ENCODE measurements around the gene SMAD3. TPM values are rescaled to one million over a fixed set of nuclear protein-coding genes. Genes with fewer than 3 reads are reported as not detected.

SMAD3 gene
- total and polyA plus RNA-seq, 10 of the 15 experiments (the other 5 are each of a cell fraction or from before 2014, with no cell fraction given): 5.6 to 43.2 (median 16.0) TPM

DNA sequence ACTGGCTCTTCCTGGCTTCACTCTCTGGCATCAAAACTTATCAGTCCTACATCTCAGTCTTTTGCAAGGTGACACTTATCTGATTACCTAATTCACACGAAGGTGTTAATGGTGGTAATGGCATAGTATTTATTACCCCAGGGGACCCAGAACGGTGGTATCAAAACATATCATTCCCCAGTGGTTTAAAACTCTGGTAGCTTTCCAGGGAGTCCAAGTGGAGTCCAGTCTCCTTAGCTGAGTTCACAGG lies 41.3 kb downstream of the SMAD3 start:
- H3K4me2 ChIP-seq (ENCODE audit: control insufficient read depth, insufficient read depth): no peak overlapping the region; the same call in 1 of the 2 replicates
- in situ Hi-C loops (cut with MboI): no loop called here

More for the DNA sequence above, 41.3 kb downstream of the SMAD3 start:
- no peak overlapping the region for H3K27ac ChIP-seq (ENCODE audit: control insufficient read depth, insufficient read depth)
- ChIA-PET RAD21 (ENCODE audit: unreplicated experiment) (interaction anchor here (0.8 to 1.3 kb wide), 5 partner anchors 8 to 28 kb away, joined by 3 read pairs; no protein-coding TSS in a partner anchor), SMC1A (ENCODE audit: uncharacterized antibody, unreplicated experiment) (interaction anchor here (0.7 to 6.0 kb wide), 12 partner anchors 10 to 174 kb away, joined by 3 to 40 read pairs (median 3); no protein-coding TSS in a partner anchor), CTCF (interaction anchor here (1.1 to 1.6 kb wide), 2 partner anchors 24 to 155 kb away, joined by 4 read pairs; no protein-coding TSS in a partner anchor), POLR2A (interaction anchor here (0.8 to 1.3 kb wide), 4 partner anchors 10 to 28 kb away, joined by 3 to 5 read pairs (median 4); no protein-coding TSS in a partner anchor)
- FAIRE-seq (no peak), DNase-seq (ENCODE audit: low read depth, low spot score) (no peak), ATAC-seq (no peak)
- no peak overlapping the region for H2AFZ ChIP-seq (ENCODE audit: control insufficient read depth, low read depth, low read length)
- H3K9me3 ChIP-seq (replicated peaks; ENCODE audit: control insufficient read depth, insufficient read depth, low read length): peaks cover 6% of the 10 kb centered on the region
- no peaks in the 10 kb centered on the region; the same call in 1 of the 2 replicates for H4K20me1 ChIP-seq (ENCODE audit: control insufficient read depth, insufficient read depth)
- 63% methylated on average over 2 of the region's 2 CpGs for WGBS (ENCODE audit: insufficient coverage, insufficient replicate concordance, low lambda C conversion rate, missing lambda C conversion rate)
- intact Hi-C loops (cut with micrococcal nuclease; ENCODE audit: unreplicated experiment): no loop called here
- H3K36me3 ChIP-seq (ENCODE audit: control insufficient read depth in 2 of 2, insufficient read depth in 2 of 2, low read length in 1 of 2): peaks cover 9 to 10% of the 10 kb centered on the region in 2 experiments; a peak in 3 of 4 replicates
- TF ChIP-seq CHD4 (IDR thresholded peaks at IDR 0.05) (no peak), PRDM15 (CRISPR knock-in tag; IDR thresholded peaks at IDR 0.05) (no peak), BCLAF1 (IDR thresholded peaks at IDR 0.05) (no peak), MEF2B (IDR thresholded peaks at IDR 0.05; ENCODE audit: partially characterized antibody, poor library complexity, severe bottlenecking) (peak; percentile 53)
- H3K79me2 ChIP-seq (ENCODE audit: control insufficient read depth, insufficient read depth, low read length): peaks cover 92% of the 10 kb centered on the region
- no peaks in the 10 kb centered on the region for H3K27me3 ChIP-seq (replicated peaks in 1 of 2; ENCODE audit: control insufficient read depth in 2 of 2, insufficient read depth in 2 of 2, low read length in 1 of 2)
- peaks cover 88% of the 10 kb centered on the region for H3K4me1 ChIP-seq (ENCODE audit: control insufficient read depth, insufficient read depth, low read length)
- BruUV-seq (replicated peaks): no TSS peak
- H3K4me3 ChIP-seq: no peak overlapping the region
- H3K9ac ChIP-seq (ENCODE audit: control insufficient read depth, insufficient read depth, low read length): no peak overlapping the region
